ENCODE results near the gene EXOC3L4. TPM values are rescaled to one million over a fixed set of nuclear protein-coding genes. Genes with fewer than 3 reads are reported as not detected.

The EXOC3L4 gene
- total and polyA plus RNA-seq, 4 donors = 24.0 to 77.8 (median 36.7) TPM

DNA sequence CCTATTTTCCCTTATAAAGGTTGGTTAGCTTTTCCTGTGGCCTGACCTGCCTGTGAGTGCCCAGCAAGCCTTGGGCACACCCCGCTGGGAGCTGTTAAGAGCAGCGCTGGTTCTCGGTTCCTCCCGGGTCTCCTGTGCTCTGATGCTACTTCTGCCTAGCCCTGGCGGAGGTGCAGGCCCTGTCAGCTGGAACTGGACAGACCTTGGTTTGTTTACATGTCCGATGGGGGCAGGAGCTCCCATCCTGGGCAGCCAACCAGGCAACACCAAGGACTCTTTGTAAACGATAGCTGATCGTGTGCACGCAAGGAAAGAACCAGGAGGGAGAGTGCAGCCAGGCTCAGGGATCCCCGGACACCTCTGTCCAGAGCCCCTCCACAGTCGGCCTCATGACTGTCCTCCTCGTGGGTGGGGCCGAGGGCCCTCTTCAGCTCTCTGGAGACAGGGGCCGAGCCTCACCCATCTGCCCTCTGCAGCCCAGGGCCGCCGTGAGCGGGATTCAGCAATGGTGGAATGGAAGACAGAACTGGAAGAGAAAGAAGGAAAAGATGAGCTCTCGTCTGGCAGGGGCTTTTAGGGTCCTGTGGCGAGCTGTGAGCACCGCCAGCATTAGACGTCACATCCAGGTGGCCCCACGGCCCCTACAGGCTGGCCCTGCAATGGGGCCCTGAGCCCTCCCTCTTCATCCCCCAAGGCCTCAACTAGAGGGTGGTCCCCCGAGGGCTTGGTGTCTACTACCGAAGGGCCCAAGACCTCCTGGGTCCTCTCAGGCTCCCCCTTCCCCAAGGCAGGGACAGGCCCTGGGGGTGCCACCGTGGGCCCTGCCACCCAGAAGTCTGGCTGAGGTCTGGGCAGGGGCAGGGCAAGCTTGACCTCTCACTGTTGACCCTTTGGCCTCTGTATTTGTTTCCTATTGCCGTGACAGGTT lies 41.1 kb downstream of the EXOC3L4 start:
- H3K4me1 ChIP-seq (ENCODE audit: control insufficient read depth in 4 of 4, insufficient read depth in 4 of 4, low read length in 3 of 4) = peaks cover 4 to 19% (median 11%) of the 10 kb centered on the region in 4 donors
- no peak overlapping the region for H3K27ac ChIP-seq (ENCODE audit: low read depth in 1 of 2, low read length in 2 of 2)
- no peaks in the 10 kb centered on the region for H3K27me3 ChIP-seq (ENCODE audit: control insufficient read depth in 4 of 4, insufficient read depth in 4 of 4, low read length in 3 of 4)
- no peaks in the 10 kb centered on the region for H3K9me3 ChIP-seq (ENCODE audit: control insufficient read depth in 4 of 4, low read length in 3 of 4)
- peaks cover 0 to 11% (median 6%) of the 10 kb centered on the region in 4 donors for H3K36me3 ChIP-seq (ENCODE audit: control insufficient read depth in 4 of 4, insufficient read depth in 3 of 4, low read depth in 1 of 4, low read length in 3 of 4)
- DNase-seq (ENCODE audit: low spot score) = no peak
- no peak overlapping the region for H3K9ac ChIP-seq (ENCODE audit: low read depth in 1 of 2, low read length in 2 of 2)
- no peak overlapping the region for H3K4me3 ChIP-seq (ENCODE audit: low read depth in 1 of 3, low read length in 3 of 3)
- 74% methylated on average over 26 of the region's 26 CpGs for WGBS
- TF ChIP-seq HNF4A (conservative IDR thresholded peaks at IDR 0.05) (peak; percentile 37 to 39), GABPA (IDR thresholded peaks at IDR 0.05 in 1 of 2, conservative IDR thresholded peaks at IDR 0.05 in 1 of 2) (no peak), RAD21 (IDR thresholded peaks at IDR 0.05) (peak in 1 of 2 donors; percentile 35), HNF4G (IDR thresholded peaks at IDR 0.05) (no peak), EGR1 (IDR thresholded peaks at IDR 0.05; ENCODE audit: low read depth in 2 of 2) (no peak), RXRA (IDR thresholded peaks at IDR 0.05) (no peak), JUND (IDR thresholded peaks at IDR 0.05) (no peak), NR2F2 (IDR thresholded peaks at IDR 0.05) (no peak), FOXA2 (IDR thresholded peaks at IDR 0.05) (no peak)
- TF ChIP-seq, protein P1, sequence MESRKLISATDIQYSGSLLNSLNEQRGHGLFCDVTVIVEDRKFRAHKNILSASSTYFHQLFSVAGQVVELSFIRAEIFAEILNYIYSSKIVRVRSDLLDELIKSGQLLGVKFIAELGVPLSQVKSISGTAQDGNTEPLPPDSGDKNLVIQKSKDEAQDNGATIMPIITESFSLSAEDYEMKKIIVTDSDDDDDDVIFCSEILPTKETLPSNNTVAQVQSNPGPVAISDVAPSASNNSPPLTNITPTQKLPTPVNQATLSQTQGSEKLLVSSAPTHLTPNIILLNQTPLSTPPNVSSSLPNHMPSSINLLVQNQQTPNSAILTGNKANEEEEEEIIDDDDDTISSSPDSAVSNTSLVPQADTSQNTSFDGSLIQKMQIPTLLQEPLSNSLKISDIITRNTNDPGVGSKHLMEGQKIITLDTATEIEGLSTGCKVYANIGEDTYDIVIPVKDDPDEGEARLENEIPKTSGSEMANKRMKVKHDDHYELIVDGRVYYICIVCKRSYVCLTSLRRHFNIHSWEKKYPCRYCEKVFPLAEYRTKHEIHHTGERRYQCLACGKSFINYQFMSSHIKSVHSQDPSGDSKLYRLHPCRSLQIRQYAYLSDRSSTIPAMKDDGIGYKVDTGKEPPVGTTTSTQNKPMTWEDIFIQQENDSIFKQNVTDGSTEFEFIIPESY (IDR thresholded peaks at IDR 0.05) = no peak
- TF ChIP-seq, protein P2, sequence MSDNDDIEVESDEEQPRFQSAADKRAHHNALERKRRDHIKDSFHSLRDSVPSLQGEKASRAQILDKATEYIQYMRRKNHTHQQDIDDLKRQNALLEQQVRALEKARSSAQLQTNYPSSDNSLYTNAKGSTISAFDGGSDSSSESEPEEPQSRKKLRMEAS (IDR thresholded peaks at IDR 0.05) = no peak
- TF ChIP-seq, protein P3, sequence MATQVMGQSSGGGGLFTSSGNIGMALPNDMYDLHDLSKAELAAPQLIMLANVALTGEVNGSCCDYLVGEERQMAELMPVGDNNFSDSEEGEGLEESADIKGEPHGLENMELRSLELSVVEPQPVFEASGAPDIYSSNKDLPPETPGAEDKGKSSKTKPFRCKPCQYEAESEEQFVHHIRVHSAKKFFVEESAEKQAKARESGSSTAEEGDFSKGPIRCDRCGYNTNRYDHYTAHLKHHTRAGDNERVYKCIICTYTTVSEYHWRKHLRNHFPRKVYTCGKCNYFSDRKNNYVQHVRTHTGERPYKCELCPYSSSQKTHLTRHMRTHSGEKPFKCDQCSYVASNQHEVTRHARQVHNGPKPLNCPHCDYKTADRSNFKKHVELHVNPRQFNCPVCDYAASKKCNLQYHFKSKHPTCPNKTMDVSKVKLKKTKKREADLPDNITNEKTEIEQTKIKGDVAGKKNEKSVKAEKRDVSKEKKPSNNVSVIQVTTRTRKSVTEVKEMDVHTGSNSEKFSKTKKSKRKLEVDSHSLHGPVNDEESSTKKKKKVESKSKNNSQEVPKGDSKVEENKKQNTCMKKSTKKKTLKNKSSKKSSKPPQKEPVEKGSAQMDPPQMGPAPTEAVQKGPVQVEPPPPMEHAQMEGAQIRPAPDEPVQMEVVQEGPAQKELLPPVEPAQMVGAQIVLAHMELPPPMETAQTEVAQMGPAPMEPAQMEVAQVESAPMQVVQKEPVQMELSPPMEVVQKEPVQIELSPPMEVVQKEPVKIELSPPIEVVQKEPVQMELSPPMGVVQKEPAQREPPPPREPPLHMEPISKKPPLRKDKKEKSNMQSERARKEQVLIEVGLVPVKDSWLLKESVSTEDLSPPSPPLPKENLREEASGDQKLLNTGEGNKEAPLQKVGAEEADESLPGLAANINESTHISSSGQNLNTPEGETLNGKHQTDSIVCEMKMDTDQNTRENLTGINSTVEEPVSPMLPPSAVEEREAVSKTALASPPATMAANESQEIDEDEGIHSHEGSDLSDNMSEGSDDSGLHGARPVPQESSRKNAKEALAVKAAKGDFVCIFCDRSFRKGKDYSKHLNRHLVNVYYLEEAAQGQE (IDR thresholded peaks at IDR 0.05) = no peak

DNA sequence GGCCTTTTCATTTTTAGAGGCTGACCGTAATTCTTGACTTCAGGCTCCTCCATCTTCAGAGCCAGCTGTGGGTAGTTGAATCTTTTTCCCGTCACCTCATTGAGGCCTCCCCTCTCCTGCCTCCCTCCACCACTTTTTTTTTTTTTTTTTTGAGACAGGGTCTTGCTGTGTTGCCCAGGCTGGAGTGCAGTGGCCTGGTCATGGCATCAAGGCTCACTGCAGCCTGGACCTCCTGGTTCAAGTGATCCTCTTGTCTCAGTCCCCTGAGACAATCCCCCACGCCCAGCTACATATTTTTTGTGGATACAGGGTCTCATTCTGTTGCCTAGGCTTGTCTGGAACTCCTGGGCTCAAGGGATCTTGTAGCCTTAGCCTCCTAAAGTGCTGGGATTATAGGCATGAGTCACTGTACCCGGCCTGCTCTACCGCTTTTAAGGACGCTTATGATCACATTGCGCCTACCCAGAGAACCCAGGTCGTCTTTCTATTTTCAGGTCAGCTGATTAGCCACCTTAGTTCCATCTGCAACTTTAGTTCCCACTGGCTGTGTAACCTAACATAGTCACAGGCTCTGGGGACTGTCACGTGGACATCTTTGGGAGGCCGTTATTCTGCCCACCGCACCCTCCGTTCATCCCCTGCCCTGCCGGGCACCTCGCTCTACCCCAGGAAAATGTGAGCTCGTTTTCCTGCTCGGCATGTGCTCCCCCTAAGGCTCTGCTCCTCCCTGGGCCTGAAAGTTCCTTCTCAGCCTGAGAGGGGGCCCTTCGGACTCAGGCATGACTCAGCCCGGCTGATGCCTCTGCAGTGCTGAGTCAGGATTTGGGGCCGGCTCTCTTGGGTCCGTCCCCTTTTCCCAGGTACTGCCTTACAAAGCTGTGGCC lies 42.1 kb downstream of the EXOC3L4 start:
- H3K9ac ChIP-seq (ENCODE audit: low read depth in 1 of 2, low read length in 2 of 2) = no peak overlapping the region
- H3K27ac ChIP-seq (ENCODE audit: low read depth in 1 of 2, low read length in 2 of 2) = no peak overlapping the region
- no peak overlapping the region for H3K4me3 ChIP-seq (ENCODE audit: low read depth in 1 of 3, low read length in 3 of 3)
- H3K9me3 ChIP-seq (ENCODE audit: control insufficient read depth in 4 of 4, low read length in 3 of 4) = no peaks in the 10 kb centered on the region
- TF ChIP-seq FOXA1 (IDR thresholded peaks at IDR 0.05) (no peak), RXRA (IDR thresholded peaks at IDR 0.05) (no peak)
- TF ChIP-seq, protein P1 (IDR thresholded peaks at IDR 0.05) = no peak
- no peak for DNase-seq (ENCODE audit: low spot score)
- 85% methylated on average over 20 of the region's 20 CpGs for WGBS
- no peaks in the 10 kb centered on the region for H3K27me3 ChIP-seq (ENCODE audit: control insufficient read depth in 4 of 4, insufficient read depth in 4 of 4, low read length in 3 of 4)
- H3K4me1 ChIP-seq (ENCODE audit: control insufficient read depth in 4 of 4, insufficient read depth in 4 of 4, low read length in 3 of 4) = peaks cover 4 to 14% (median 11%) of the 10 kb centered on the region in 4 donors
- peaks cover 0 to 11% (median 6%) of the 10 kb centered on the region in 4 donors for H3K36me3 ChIP-seq (ENCODE audit: control insufficient read depth in 4 of 4, insufficient read depth in 3 of 4, low read depth in 1 of 4, low read length in 3 of 4)

Data from liver (tissue), 9 donors.